Measurements from ENCODE around the gene TBC1D14. TPM values are rescaled to one million over a fixed set of nuclear protein-coding genes. Genes with fewer than 3 reads are reported as not detected.

The TBC1D14 gene
- total and polyA plus RNA-seq, 3 donors from 2014 or later, result 78.0 to 98.8 (median 87.6) TPM

DNA sequence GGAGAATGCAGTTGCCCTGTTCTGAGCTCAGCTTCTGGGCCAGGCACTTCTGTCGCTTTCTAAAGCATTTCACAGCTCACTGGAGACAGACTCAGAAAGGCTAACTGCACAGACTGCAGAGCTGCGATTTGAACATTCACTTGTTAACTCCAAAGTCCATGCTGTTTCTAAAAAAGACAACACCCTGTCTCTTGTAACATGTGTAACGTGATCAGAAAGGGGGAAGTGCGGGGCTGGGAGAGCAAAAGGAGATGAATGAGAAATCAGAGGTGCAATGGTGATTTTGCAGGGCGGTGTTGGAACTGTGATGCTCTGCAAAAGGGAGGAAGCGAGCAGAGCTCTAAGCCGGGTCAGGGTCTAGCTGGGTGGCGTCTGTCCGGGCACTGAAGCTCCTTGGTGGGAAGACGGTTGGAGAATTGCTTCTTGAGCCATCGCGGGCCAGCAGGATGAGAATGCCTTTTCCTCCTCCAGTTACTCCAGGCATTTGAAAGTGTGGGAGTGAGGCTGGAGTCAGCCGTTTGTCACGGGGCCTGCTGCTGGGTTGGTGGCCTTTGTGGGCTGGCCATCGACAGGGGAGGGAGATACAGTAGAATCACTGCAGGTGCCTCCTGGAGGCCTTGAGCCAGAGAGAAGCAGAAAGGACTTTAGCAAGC, 20.3 kb downstream of the TBC1D14 start:
- WGBS, 2 donors, result 36 to 39% methylated on average over 15 of the region's 15 CpGs
- H3K27ac ChIP-seq, result no peak overlapping the region
- no peaks in the 10 kb centered on the region for H3K9me3 ChIP-seq

DNA sequence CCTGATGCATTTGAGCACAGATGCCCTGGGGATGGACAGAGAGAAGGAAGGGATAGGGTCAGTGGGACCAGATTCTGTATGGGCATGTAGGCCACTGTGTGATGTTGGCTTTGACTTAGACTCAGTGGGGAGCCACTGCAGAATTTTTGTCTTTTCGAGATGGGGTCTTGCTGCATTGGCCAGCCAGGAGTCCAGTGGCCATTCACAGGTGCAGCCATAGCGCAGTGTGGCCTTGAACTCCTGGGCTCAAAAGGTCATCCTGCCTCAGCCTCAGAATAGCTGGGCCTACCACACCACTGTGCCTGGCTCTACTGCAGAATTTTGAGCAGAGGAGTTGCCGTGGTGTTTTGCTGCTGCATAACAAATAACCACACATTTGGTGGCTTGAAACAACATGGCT, 22.8 kb downstream of the TBC1D14 start:
- Histone ChIP-seq H3K36me3 (ENCODE audit: low read depth, missing control alignments) (no peaks in the 10 kb centered on the region), H3K27me3 (no peaks in the 10 kb centered on the region), H3K4me3 (no peak overlapping the region), H3K9me3 (no peaks in the 10 kb centered on the region), H3K4me1 (peaks cover 18% of the 10 kb centered on the region), H3K27ac (no peak overlapping the region)
- WGBS, 2 donors, result 91 to 95% methylated on average over 3 of the region's 3 CpGs
- no peak for DNase-seq
- TF ChIP-seq POLR2A (IDR thresholded peaks at IDR 0.05) (no peak), CTCF (IDR thresholded peaks at IDR 0.05) (no peak)
- intact Hi-C loops (cut with DNase I; ENCODE audit: low total_unique reads), result no loop called here

More for the DNA sequence above, 20.3 kb downstream of the TBC1D14 start:
- peaks cover 27% of the 10 kb centered on the region for H3K4me1 ChIP-seq
- TF ChIP-seq CTCF (IDR thresholded peaks at IDR 0.05), result no peak
- no peak for TF ChIP-seq POLR2A (IDR thresholded peaks at IDR 0.05)
- no peaks in the 10 kb centered on the region for H3K27me3 ChIP-seq
- peak; percentile 77 for DNase-seq
- no peak overlapping the region for H3K4me3 ChIP-seq
- no peaks in the 10 kb centered on the region for H3K36me3 ChIP-seq (ENCODE audit: low read depth, missing control alignments)
- intact Hi-C loops (cut with DNase I; ENCODE audit: low total_unique reads), result no loop called here

GRCh38 chr4:6932918-6933317, 23.3 kb downstream of the TBC1D14 start:
- Histone ChIP-seq H3K27me3 (no peaks in the 10 kb centered on the region), H3K27ac (no peak overlapping the region), H3K4me1 (peaks cover 16% of the 10 kb centered on the region), H3K36me3 (ENCODE audit: low read depth, missing control alignments) (no peaks in the 10 kb centered on the region), H3K4me3 (no peak overlapping the region), H3K9me3 (no peaks in the 10 kb centered on the region)
- no peak for TF ChIP-seq POLR2A (IDR thresholded peaks at IDR 0.05)
- TF ChIP-seq CTCF (IDR thresholded peaks at IDR 0.05), result no peak
- intact Hi-C loops (cut with DNase I; ENCODE audit: low total_unique reads), result no loop called here
- no peak for DNase-seq
- 85 to 100% methylated on average over 2 to 3 of the region's 3 CpGs for WGBS, 2 donors

DNA sequence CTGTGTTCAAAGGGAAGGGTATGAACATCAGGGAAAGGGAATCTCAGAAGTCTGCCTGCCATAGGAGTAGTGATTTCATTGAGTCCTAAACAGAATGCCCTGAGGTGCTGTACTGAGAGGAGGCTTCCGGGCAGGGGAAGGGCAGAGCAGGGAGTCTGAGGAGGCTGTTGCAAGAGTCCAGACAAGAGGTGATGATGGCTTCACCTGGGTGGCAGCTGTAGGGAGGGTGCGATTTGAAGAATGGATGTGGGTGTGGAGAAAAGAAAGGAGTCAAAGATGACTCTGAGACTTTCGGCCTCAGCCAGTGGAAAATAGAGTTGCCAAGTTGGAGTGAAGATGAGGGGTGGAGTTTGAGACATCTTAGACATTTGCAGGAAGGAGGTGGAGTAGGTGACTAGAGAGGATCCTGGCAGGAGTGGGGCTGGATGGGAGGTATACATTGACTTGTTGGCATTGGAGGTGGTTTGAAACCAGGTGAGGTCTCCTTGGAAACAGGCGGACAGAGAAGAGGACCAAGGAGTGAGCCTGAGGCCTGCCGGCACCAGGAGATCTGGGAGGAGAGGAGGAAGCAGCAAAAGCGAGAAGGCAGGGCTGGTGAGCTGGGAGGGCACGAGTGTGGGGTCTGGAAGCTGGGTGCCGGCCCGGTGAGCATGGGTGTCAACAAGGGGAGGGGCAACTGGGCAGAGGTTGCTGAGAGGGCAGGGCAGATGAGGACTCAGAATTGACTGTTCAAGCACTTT, 24.2 kb downstream of the TBC1D14 start:
- intact Hi-C loops (cut with DNase I; ENCODE audit: low total_unique reads), result no loop called here
- Histone ChIP-seq H3K4me3 (no peak overlapping the region), H3K4me1 (peaks cover 16% of the 10 kb centered on the region), H3K27me3 (no peaks in the 10 kb centered on the region), H3K9me3 (no peaks in the 10 kb centered on the region), H3K27ac (no peak overlapping the region), H3K36me3 (ENCODE audit: low read depth, missing control alignments) (no peaks in the 10 kb centered on the region)
- no peak for TF ChIP-seq CTCF (IDR thresholded peaks at IDR 0.05)
- no peak for DNase-seq
- 91 to 96% methylated on average over 9 of the region's 9 CpGs for WGBS, 2 donors

All from testis (tissue), 3 donors.